Amniotic epithelial cell (primary cell): ENCODE results near the gene NELFE.
A peak's percentile ranks its signal among the peaks of the same experiment; 100 is the strongest.
"Not testable (repeated sequence)": the region's sequence is repeated elsewhere in the genome, so short reads cannot be mapped to it uniquely, and the experiment has no call there.

Experiments
- DNase-seq: peaks from one replicate; pipeline ENCODE4 v3.0.0-alpha.2; 2010; ENCODE audit warnings: low read depth

The NELFE gene, protein sequence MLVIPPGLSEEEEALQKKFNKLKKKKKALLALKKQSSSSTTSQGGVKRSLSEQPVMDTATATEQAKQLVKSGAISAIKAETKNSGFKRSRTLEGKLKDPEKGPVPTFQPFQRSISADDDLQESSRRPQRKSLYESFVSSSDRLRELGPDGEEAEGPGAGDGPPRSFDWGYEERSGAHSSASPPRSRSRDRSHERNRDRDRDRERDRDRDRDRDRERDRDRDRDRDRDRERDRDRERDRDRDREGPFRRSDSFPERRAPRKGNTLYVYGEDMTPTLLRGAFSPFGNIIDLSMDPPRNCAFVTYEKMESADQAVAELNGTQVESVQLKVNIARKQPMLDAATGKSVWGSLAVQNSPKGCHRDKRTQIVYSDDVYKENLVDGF

DNA sequence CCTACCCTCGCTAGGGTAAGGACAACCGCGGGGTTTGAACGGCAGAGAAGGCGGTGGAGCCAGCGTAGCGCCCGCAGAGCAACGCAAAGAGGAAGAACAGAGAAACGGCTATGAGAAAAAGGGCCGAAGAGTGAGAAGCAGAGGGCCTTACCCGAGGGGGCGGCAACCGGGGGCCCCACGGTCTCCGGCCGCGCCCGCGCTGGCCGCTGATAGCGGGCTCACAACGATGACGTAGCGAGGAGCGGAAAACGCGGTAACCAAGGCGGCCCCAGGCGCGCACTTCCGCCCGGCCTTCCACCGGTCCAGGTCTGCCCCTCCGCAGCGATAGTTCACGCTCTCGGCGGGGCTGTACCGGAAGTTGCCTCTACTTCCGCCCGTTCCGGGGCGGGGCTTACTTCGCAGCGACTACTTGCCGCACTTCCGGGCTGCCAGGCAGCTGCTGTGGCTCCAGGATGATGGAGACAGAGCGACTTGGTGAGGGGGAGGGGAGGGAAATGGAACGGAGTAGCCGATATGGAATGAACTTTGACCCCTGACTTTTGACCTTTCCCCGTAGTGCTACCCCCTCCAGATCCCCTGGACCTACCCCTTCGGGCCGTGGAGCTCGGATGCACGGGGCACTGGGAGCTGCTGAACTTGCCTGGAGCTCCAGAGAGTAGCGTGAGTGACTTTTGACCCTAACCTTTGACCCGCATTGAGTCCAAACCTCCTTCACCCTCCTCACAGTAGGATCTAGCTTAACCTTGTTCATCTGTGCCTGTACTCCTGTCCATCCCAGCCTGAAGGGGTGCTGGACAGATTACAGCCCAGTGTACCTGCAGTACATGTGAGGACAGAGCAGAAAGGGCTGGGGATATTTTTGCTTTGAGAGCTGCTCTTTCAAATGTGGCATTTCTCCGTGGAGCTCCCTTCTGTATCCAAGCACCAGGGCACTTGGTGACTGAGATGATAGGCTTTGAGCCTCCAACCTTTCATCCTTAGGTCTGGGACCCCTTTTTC, at the start of gene NELFE, which contains the start of gene SKIC2:
Gene NELFE (minus strand): TSS at position 231 of the 999 bp plus-strand sequence. CDS start 525 bp downstream, outside the sequence.
Gene SKIC2 (plus strand): TSS at position 435 of the 999 bp plus-strand sequence. CDS start 18 bp downstream, at position 453.
- peak; percentile 97 for DNase-seq

DNA sequence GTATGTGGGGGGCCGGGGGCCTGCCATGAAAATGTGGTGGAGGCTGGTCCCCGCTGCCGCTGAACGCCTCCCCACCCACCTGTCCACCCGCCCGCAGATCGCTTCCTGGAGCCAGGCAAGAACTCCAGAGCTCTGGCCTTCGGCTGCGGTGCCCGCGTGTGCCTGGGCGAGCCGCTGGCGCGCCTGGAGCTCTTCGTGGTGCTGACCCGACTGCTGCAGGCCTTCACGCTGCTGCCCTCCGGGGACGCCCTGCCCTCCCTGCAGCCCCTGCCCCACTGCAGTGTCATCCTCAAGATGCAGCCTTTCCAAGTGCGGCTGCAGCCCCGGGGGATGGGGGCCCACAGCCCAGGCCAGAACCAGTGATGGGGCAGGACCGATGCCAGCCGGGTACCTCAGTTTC, 49.3 kb upstream of the NELFE start:
- DNase-seq, result not testable (repeated sequence)

DNA sequence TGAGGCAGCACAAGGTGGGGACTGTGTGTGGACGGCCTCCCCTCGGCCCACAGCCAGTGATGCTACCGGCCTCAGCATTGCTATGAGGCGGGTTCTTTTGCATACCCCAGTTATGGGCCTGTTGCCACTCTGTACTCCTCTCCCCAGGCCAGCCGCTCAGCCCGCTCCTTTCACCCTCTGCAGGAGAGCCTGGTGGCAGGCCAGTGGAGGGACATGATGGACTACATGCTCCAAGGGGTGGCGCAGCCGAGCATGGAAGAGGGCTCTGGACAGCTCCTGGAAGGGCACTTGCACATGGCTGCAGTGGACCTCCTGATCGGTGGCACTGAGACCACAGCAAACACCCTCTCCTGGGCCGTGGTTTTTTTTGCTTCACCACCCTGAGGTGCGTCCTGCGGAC, 48.3 kb upstream of the NELFE start:
- DNase-seq, result not testable (repeated sequence)

DNA sequence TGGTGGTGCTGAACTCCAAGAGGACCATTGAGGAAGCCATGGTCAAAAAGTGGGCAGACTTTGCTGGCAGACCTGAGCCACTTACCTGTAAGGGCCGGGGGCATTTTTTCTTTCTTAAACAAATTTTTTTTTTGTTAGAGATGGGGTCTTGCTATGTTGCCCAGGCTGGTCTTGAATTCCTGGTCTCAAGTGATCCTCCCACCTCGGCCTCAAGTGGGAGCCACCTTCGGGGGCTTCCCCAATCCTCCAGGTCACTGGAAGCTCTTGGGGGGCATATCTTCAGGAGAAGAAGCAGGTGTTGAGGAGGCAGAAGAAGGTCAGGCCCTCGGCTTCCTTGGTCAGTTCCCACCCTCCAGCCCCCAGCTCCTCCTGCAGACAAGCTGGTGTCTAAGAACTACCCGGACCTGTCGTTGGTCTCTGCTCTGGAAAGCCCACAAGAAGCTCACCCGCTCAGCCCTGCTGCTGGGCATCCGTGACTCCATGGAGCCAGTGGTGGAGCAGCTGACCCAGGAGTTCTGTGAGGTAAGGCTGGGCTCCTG, 47.3 kb upstream of the NELFE start:
- DNase-seq, result not testable (repeated sequence)

DNA sequence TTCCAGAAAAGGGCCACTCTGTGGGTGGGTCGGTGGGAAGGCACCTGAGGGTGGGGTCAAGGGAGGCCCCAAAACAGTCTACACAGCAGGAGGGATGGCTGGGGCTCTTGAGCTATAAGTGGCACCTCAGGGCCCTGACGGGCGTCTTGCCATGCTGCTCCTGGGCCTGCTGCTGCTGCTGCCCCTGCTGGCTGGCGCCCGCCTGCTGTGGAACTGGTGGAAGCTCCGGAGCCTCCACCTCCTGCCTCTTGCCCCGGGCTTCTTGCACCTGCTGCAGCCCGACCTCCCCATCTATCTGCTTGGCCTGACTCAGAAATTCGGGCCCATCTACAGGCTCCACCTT, 46.7 kb upstream of the NELFE start:
- not testable (repeated sequence) for DNase-seq

DNA sequence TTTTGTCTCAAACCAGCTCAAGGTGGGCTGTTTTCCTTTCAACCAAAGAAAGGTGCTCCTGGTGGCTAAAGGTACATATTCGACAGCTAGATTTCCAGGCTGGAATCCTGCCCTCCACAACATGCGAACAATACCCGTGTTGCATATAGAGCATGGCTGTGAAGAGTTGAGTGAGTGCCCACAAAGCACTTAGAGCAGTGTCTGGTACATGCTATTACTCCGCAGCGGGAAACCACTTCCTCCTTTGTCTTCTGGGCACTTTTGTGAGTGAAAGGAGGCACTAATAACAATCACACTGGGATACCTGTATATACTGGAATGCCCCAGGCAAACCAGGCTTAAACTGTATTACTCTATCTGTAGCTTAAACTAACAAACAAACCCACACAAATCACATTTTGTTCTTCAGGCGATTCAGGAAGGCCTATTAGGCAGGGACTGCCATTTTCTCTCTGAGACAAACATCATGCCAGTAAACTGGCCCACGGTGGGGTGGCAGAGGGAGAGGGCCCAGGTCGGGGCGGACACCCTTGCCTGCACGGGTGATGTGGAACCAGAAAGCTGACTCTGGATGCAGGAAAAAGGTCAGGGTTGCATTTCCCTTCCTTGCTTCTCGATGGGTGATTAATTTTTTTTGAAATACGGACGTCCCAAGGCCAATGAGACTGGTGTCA, 46.2 kb upstream of the NELFE start:
- DNase-seq, result not testable (repeated sequence)

DNA sequence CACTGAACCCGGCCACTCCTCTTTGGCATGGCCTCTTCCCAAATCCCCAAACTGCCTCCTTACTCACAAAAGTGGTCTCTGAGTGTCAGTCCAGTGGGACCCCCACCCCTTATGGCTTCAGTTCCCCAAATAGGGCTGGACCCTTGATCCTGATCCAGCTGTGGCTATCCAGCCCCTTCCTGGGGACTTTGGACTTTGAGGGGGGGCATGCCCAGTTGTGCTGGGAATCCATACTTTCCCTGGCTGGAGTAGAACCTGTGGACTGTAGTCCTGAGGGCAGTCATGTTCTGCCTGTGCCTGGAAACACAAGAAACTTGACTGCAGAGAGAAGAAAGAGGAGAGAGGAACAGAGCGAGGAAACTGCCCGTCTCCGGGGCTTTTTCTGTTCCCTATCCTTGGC, 45.6 kb upstream of the NELFE start:
- not testable (repeated sequence) for DNase-seq

DNA sequence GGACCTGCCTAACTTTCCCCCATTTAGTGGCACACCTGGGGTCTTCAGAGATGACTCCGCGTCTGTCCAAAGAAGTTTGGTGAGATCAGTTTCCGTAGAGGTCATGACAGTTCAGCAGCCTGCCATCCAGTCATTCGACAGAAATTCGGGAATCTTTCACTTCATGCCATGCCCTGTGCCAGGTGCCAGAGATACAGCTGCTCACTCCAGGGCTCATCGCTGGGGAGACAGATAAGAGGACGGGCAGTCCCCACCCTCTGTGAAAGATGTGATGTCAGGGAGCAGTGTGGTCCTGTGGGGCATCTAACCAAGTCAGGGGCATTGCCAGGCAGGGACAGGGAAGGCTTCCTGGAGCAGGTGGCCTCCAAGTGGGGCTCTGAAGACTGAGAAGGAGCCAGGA, 44.5 kb upstream of the NELFE start:
- DNase-seq, result not testable (repeated sequence)

DNA sequence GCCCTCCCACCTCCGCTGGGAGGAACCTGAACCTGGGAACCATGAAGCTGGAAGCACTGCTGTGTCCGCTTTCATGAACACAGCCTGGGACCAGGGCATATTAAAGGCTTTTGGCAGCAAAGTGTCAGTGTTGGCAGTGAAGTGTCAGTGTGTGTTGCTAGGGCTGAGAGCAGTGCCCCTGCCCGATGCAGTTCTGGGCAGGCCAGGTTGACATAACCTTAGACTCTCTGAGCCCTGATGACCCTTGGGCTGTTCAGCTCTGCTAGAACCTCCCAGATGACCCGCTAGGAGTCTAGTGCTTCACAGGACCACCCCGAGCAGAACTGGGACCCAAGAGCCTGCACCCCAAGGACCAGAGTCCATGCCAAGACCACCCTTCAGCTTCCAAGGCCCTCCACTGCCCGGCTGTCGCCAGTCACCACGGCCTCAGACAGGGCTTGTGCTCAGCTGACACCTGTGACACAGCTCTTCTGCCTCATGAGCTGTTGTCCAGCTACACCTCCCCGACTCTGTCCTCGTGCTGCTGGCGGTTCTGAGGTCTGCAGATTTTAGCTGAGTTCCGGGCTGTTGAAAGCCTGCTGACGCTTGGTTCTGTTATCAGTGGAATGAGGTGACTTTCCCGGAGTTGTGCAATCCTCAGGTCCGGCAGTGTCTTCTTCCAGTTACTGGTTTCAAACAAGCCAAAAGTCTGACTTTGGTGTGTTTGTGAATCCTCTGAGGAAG, 43.9 kb upstream of the NELFE start:
- not testable (repeated sequence) for DNase-seq

DNA sequence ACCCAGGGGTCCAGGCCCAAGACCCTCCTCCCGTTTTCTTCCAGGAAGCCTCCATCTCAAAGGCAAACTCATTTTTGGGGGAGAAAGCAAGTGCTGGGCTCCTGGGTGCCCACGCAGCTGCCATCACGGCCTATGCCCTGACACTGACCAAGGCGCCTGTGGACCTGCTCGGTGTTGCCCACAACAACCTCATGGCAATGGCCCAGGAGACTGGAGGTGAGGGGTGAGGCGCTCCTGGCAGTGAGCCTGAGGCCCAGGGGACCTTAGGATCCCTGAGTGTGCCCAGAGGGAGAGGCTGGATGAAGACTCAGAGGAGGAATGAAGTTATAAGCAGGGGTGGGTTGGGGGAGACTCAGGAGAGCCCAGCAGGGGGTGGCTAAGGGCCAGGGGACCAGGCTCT, 37.6 kb upstream of the NELFE start:
- not testable (repeated sequence) for DNase-seq

DNA sequence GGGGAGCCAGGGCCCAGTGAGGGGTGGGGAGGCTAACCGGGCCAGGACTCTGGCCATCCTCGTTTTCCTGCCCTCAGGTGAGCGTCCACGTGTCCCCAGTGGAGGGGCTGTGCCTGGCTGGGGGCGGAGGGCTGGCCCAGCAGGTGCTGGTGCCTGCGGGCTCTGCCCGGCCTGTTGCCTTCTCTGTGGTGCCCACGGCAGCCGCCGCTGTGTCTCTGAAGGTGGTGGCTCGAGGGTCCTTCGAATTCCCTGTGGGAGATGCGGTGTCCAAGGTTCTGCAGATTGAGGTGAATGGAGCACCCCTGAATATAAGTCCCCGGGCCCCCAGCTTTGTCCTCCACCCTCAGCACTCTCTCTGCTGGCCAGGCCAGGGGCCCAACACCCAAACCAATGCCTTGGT, 35.6 kb upstream of the NELFE start:
- DNase-seq, result not testable (repeated sequence)

DNA sequence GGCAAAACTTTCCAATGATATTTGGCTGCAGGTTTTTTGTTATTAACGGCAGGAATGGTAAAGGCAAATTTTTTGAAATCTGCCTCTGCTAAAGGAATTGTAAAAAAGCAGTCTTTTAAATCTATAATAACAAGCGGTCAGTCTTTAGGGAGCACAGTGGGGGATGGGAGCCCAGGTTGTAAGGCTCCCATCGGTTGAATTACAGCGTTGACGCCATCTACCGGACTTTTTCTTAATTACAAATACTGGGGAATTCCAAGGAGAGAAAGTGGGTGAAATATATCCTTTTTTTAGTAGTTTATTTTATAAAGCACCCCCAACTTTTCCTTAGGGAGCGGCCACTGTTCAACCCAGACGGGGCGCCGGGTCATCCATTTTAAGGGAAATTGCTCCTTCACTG, 30.6 kb upstream of the NELFE start:
- DNase-seq, result not testable (repeated sequence)

DNA sequence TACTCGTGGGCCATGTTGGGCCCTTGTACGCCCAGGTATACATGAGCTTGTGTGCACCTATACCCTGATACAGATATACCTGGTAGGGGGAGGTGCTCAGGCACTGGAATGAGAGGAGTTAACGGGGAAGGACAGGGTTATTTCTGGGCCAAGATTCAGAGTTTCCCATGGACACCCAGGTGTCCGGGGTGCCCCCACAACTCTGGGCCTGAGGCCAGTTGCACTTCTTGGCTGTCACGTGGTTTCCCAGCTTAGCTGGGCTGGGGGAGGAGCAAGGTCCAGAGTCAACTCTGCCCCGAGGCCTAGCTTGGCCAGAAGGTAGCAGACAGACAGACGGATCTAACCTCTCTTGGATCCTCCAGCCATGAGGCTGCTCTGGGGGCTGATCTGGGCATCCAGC, 23.0 kb upstream of the NELFE start, which contains the start of gene C4A:
Gene C4A (plus strand): TSS at position 314 of the 400 bp plus-strand sequence. CDS start 51 bp downstream, at position 365.
- DNase-seq, result not testable (repeated sequence)

DNA sequence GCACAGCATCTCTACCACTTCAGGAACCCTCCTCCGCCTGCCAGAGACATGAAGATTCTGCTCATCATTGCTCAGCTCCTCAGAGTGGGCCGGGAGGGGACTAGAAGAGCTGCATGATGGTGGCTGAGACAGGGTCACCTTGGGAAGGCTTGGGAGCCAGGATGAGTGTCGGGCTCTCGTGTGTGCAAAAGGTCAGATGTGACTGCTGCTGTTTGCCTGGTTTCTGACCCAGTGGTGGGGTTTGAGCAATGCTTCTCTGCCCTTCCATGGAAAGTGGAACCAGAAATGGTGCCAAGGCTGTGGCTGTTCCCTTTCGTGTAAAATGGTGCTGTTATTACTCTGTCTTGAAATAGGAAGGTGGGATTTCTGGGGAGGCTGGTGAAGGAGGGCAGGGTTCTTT, 22.2 kb upstream of the NELFE start:
- DNase-seq, result not testable (repeated sequence)

DNA sequence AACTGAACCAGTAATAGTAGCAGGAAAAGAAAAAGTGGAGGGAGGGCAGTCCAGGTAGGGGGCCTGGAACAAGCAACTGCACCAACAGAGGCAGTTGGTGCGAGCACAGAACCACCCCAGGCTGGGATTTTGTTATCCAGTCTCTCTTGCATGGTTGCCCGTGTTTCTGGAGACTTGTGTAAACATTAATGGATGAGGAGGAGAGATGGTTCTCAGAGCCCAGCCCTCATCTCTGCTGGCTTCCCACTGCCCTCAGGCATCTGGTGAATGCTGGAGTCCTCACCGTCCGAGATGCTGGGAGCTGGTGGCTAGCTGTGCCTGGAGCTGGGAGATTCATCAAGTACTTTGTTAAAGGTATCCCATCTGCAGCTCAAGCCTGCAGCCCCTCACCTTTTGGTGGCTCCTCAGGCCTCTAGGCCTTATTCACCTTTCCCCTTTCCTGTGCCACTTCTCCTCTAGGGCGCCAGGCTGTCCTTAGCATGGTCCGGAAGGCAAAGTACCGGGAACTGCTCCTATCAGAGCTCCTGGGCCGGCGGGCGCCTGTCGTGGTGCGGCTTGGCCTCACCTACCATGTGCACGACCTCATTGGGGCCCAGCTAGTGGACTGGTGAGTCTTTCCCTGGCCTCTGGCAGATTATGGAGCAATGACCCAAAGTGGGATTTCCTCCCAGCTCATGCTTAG, 21.6 kb upstream of the NELFE start:
- DNase-seq, result not testable (repeated sequence)

DNA sequence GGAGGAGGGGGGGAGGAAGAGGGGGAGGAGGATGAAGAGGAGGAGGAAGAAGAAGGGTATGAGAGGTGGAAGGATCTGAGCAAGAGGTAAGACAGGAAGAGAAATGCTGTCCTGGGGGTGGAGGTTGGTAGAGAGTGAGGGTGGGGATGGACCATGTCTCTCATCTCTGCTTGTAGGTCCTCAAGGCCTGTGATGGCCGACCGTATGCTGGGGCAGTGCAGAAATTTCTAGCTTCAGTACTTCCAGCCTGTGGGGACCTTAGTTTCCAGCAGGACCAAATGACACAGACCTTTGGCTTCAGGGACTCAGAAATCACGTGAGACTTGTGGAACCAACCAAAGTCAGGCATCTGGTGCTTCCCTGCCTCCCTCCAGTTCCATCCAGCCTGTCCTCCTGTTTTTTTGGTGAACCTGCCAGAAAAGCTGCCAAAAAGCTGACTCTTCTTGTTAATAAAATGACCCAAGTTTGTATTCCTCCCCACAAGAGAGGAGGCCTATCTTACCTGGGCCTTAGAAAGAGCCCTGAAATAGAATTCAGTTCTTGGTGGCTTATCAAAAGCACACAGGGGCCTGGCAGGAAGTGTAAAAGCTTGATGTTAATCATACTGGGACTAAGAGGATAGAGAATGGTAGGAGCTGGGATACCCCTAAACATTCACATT, 20.6 kb upstream of the NELFE start:
- no peak for DNase-seq

DNA sequence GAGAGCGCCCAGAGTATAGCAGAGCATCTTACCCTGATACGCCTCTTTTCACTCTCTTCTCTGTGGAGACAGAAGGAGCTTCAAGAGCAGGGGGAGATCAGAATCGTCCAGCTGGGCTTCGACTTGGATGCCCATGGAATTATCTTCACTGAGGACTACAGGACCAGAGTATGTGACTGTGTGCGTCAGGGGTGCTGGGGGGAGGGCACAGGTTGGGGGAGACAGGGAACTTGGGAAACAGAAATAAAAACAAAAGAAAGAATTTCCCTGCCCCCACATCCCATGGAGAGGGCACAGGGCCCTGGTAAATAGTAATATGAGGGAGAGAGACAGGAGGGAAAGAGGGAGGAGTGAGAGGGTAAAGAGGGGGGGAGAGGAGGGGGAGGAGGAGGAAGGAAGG, 20.1 kb upstream of the NELFE start:
- DNase-seq, result no peak

DNA sequence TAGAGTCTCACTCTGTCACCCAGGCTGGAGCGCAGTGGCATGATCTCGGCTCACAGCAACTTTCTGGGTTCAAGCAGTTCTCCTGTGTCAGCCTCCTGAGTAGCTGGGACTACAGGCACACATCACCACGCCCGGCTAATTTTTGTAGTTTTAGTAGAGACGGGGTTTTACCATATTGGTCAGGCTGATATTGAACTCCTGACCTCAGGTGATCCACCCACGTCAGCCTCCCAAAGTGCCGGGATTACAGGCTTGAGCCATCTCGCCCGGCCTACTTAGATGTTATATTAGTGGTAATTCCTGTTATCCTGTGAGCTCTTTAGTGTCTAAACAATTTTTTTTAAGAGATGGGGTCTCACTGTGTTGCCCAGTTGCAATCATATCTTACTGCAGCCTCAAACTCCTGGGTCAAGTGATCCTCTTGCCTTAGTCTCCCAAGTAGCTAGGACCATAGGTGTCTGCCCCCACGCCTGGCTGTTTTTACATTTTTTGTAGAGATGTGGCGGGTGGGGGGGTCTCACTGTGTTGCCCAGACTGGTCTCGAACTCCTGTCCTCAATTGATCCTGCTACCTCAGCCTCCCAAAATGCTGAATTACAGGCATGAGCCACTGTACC, 19.2 kb upstream of the NELFE start:
- no peak for DNase-seq

DNA sequence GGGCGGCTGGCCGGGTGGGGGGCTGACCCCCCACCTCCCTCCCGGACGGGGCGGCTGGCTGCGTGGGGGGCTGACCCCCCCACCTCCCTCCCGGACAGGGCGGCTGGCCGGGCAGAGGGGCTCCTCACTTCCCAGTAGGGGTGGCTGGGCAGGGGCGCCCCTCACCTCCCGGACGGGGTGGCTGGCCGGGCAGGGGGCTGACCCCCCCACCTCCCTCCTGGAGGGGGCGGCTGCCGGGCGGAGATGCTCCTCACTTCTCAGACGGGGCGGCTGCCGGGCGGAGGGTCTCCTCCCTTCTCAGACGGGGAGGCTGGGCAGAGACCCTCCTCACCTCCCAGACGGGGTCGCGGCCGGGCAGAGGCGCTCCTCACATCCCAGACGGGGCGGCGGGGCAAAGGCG, 17.3 kb upstream of the NELFE start:
- not testable (repeated sequence) for DNase-seq
